SK-MEL-5 (cell line): ENCODE results near the gene HDAC11. TPM values are rescaled to one million over a fixed set of nuclear protein-coding genes. Genes with fewer than 3 reads are reported as not detected.
"Not testable (repeated sequence)": the region's sequence is repeated elsewhere in the genome, so short reads cannot be mapped to it uniquely, and the experiment has no call there.

Source experiments
- DNase-seq: peaks from one replicate; pipeline ENCODE4 v3.0.0-alpha.2; 2016; ENCODE audit warnings: low read depth, low spot score
- in situ Hi-C: cut with HindIII; loops from 2 replicates; pipeline ENCODE4 v1.10.0; 2016; ENCODE audit warnings: low sequenced_read_pairs, high pct_unique_total_duplicates, low pct_unique_long_range_greater_than_20kb
- polyA plus RNA-seq, 2 experiments: library from polyadenylated mRNA; depleted of rRNA; stranded (reverse); fragments of >200 nt; gene quantifications; 2 replicates each; pipeline ENCODE4 v1.2.3, GENCODE V29; 2015
- total RNA-seq: library from RNA; depleted of rRNA; stranded (reverse); fragments of >200 nt; shearing (Covaris generic); gene quantifications from 2 replicates; pipeline ENCODE4 v1.2.3, GENCODE V29; 2014; rRNA removed

Gene HDAC11, protein sequence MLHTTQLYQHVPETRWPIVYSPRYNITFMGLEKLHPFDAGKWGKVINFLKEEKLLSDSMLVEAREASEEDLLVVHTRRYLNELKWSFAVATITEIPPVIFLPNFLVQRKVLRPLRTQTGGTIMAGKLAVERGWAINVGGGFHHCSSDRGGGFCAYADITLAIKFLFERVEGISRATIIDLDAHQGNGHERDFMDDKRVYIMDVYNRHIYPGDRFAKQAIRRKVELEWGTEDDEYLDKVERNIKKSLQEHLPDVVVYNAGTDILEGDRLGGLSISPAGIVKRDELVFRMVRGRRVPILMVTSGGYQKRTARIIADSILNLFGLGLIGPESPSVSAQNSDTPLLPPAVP
- total RNA-seq = 12.5 and 13.5 TPM in 2 replicates
- 15.6 and 16.5 TPM in 2 replicates for polyA plus RNA-seq (2015; cell fraction: cytosol; rRNA removed)
- polyA plus RNA-seq (2015; cell fraction: nucleus; rRNA removed) = 7.9 and 8.7 TPM in 2 replicates

GRCh38 chr3:13479582-13480339, at the start of gene HDAC11:
TSS of gene HDAC11 (plus strand) at chr3:13480306. CDS start at chr3:13480348, 42 bp downstream.
- peak; percentile 97 for DNase-seq
- in situ Hi-C loops = no loop called here

DNA sequence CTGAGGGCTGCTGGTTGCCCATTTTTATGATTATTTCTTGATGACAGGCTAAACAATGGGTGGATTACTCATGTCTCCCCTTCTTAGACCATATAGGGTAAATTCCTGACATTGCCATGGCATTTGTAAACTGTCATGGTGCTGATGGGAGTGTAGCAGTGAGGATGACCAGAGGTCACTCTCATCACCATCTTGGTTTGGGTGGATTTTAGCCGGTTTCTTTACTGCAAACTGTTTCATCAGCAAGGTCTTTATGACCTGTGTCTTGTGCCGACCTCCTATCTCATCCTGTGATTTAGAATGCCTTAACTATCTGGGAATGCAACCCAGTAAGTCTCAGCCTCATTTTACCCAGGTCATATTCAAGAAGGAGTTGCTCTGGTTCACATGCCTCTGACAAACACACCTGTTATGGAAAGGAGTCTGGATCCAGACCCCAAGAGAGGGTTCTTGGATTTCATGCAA, 49.7 kb upstream of the HDAC11 start:
- in situ Hi-C loops, DNase-seq: not testable (repeated sequence)

DNA sequence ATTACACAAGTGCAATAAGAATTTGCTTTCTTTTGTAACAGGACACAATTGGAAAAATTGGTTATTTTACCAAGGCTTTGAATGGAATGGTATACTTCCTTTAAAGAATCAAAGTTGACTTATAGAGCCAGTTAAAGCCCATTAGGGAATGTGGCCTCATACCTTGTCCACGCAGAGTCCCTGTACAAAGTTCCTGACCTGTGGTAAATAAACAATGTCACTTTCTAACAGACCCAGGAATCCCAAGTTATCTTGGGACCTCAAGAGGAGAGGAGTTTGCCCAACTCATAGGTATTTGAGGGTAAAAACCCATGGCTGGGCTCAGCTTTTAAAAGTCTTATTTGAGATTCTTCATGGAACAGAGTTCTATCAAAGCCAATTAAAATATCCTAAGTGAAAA, 48.0 kb upstream of the HDAC11 start:
- DNase-seq = no peak
- in situ Hi-C loops = no loop called here

DNA sequence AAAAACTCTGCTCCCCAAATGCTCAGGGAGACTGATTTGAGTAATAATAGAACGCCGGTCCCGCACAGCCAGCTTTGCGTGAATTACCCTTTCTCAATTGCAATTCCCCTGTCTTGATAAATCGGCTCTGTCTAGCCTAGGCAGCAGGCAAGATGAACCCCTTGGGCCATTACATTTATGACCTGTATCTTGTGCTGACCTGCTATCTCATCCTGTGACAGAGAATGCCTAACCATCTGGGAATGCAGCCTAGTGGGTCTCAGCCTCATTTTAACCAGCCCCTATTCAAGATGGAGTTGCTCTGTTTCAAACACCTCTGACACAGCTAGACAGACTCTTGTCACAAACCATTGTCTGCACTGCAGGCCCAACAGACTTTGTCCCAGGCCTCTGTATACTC, 46.2 kb upstream of the HDAC11 start:
- no peak for DNase-seq

DNA sequence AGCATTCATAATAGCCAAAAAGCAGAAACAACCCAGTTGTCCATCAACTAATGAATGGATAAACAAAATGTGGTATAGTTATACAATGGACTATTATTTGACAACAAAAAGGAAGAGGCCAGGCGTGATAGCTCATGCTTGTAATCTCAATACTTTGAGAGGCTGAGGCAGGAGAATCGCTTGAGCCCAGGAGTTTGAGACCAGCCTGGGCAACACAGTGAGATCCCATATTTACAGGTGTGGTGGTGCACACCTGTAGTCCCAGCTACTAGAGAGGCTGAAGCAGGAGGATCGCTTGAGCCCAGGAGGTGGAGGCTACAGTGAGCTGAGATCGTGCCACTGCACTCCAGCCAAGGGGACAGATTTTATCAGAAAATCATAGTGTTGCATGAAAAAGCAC, 43.9 kb upstream of the HDAC11 start:
- in situ Hi-C loops, DNase-seq: not testable (repeated sequence)

More for the DNA sequence above, 46.2 kb upstream of the HDAC11 start:
- in situ Hi-C loops = no loop called here

GRCh38 chr3:13440204-13440817, 39.8 kb upstream of the HDAC11 start:
- DNase-seq = no peak
- in situ Hi-C loops = no loop called here

DNA sequence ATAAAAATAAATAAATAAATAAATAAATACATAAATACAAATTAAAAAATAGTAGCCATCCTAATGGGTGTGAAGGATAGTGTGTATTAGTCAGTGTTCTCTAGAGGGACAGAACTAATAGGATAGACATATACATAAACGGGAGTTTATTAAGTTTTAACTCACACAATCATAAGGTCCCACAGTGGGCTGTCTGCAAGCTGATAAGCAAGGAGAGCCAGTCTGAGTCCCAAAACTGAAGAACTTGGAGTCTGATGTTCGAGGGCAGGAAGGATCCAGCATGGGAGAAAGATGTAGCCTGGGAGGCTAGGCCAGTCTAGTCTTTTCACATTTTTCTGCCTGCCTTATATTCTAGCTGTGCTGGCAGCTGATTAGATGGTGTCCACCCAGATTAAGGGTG, 37.2 kb upstream of the HDAC11 start:
- DNase-seq, in situ Hi-C loops: not testable (repeated sequence)

GRCh38 chr3:13451301-13451673, 28.8 kb upstream of the HDAC11 start:
- in situ Hi-C loops = no loop called here
- no peak for DNase-seq

DNA sequence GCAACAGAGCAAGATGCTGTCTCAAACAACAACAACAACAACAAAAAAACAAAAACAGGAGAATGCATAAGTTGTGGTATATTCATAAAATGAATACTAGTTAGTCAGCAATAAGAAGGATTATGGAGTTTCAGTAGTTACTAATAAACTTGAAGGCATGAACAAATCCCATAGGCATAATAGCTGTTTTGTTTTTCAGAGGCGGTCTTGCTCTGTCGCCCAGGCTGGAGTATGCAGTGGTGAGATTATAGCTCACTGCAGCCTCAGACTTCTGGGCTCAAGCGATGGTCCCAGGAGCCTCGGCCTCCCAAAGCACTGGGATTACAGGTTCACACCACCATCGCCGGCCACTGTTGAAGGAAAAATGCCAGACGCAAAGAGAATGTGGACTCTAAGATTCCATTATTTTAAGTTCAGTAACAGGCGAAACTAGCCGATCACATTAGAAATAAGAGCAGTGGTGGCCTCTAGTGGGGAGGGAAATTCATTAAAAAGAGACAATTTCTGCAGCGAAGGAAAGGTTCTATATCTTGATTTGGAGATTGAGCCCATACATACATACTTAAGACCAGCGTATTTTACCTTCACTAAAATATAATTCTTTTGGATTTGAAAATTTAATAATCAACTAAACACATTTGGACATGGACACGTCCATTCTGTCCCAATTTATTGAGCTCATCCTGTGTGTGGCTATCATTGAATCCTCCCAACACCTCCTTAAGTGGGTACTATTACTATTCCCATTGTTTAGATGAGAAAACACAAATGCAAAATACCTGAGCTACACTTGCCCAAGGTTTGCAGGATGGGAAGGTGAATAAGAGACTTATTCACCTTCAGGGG, 27.4 kb upstream of the HDAC11 start:
- in situ Hi-C loops = no loop called here
- DNase-seq = peak; percentile 76

DNA sequence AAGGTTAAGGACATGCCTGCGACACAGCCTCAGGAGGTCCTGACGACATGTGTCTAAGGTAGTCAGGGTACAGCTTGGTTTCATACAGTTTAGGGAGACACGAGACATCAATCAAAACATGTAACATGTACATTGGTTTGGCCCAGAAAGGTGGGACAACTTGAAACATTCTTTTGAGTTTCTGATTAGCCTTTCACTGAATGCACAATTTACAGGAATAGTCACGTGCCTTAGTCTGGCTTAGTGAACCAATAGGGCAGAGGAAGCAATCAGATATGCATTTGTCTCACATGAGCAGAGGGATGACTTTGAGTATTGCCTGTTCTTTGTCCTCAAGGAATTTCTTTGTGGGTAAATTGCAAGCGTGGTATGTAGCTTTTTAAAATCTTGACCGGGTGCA, 24.5 kb upstream of the HDAC11 start:
- in situ Hi-C loops = no loop called here
- peak; percentile 87 for DNase-seq

DNA sequence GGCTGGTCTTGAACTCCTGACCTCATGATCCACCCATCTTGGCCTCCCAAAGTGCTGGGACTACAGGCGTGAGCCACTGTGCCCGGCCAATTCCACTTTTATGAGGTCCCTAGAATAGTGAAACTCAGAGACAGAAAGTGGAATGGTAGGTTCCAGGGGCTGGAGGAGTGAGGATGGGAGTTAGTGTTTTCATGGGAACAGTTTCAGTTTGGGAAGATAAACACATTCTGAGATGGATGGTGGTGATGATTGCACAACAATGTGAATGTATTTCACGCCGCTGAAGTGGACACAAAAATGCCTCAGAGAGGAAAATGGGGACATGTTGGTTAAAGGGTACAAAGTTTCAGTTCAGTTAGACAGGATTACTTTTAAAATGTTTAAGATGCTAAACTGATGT, 22.5 kb upstream of the HDAC11 start:
- in situ Hi-C loops = no loop called here
- DNase-seq = no peak

DNA sequence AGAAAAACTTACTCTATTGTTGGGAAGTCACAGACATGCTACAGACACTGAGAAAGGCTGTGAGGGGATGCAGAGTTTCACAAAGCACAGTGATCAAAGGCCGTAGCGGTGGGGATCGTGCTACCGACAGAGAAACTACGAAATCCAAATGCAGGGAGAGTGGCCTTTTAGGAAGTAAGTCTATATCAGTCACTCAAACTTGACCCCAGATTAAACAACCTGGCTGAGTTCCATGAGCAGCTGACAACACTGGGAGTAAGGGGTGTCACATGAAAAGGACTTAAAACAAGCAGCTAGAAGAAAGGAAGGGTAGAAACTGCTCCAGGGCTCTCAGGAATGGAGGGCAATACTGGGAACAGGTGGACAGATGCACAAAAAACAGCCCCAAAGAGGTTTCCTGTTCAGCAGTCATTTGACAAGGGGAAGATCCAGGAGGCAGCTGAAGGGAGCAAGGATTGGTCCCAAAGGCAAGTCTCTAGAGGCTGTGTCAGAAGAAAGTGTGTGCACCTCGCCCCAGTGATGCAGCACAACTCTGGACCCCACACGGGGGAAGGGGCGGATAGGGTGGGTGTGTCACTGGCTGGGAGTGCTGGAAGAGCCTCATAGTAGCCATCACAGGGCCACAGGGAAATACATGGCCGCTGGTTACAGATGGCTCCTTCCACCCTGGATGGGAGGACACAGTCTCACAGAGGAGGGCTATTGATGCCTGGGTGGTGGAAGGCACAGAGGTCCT, 20.3 kb upstream of the HDAC11 start:
- in situ Hi-C loops = no loop called here
- peak; percentile 29 for DNase-seq

GRCh38 chr3:13460341-13460736, 19.8 kb upstream of the HDAC11 start:
- no peak for DNase-seq
- in situ Hi-C loops = no loop called here

GRCh38 chr3:13461169-13462124, 18.7 kb upstream of the HDAC11 start:
- in situ Hi-C loops = no loop called here
- peak; percentile 87 for DNase-seq

DNA sequence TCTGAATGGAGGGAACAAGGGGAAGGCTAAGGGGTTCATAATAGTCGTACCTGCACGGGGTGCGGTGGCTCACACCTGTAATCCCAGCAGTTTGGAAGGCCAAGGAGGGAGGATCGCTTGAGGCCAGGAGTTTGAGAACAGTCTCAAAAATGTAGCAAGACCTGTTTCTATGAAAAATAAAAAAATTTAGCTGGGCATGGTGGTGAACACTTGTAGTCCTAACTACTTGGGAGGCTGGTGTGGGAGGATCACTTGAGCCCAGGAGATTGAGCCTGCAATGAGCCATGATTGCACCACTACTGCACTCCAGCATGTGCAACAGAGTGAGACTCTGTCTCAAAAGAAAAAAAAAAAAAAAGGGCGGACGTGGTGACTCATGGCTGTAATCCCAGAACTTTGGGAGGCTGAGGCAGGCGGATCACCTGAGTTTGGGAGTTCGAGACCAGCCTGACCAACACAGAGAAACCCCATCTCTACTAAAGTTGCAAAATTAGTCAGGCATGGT, 17.9 kb upstream of the HDAC11 start:
- in situ Hi-C loops = no loop called here
- no peak for DNase-seq

- DNase-seq = no peak
- in situ Hi-C loops = no loop called here
Observed at GRCh38 chr3:13462822-13463221, 17.3 kb upstream of the HDAC11 start.
